Measurements from ENCODE around the gene HEATR5A.
"Not testable (repeated sequence)": the region's sequence is repeated elsewhere in the genome, so short reads cannot be mapped to it uniquely, and the experiment has no call there.

HEATR5A gene

GRCh38 chr14:31389946-31390345 lies 30.4 kb downstream of the HEATR5A start:
- no peak for DNase-seq (ENCODE audit: low read depth in 2 of 3, low spot score in 2 of 3)

- DNase-seq (ENCODE audit: low read depth in 2 of 3, low spot score in 2 of 3), result no peak
Observed at GRCh38 chr14:31388687-31389413, 31.5 kb downstream of the HEATR5A start.

- no peak for DNase-seq (ENCODE audit: low read depth in 2 of 3, low spot score in 2 of 3)
Observed at GRCh38 chr14:31387091-31387490, 33.3 kb downstream of the HEATR5A start.

DNA sequence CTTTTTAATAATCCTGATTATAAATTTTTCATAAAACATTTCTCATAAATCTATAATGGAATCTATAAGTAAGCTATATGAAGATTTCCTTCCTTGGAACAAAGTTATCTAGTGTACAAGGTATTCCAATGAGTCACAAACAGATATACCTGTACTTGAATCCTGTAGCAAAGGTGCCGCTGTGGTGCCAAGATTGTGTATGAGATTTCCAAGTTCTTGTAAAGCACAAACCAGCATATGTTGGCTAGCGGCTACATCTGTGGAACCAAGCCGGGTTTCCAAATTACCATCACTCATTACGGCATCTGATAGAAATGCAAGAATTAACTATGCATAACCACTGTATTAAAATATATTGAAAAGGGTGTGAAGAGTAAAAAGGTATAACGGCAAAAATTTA lies 34.1 kb downstream of the HEATR5A start:
- no peak for DNase-seq (ENCODE audit: low read depth in 2 of 3, low spot score in 2 of 3)

- DNase-seq (ENCODE audit: low read depth in 2 of 3, low spot score in 2 of 3), result no peak
Observed at GRCh38 chr14:31382221-31382620, 38.1 kb downstream of the HEATR5A start.

- no peak for DNase-seq (ENCODE audit: low read depth in 2 of 3, low spot score in 2 of 3)
Observed at GRCh38 chr14:31380106-31380505, 40.2 kb downstream of the HEATR5A start.

GRCh38 chr14:31379125-31379947 lies 41.0 kb downstream of the HEATR5A start:
- not testable (repeated sequence) for DNase-seq (ENCODE audit: low read depth in 2 of 3, low spot score in 2 of 3)

DNA sequence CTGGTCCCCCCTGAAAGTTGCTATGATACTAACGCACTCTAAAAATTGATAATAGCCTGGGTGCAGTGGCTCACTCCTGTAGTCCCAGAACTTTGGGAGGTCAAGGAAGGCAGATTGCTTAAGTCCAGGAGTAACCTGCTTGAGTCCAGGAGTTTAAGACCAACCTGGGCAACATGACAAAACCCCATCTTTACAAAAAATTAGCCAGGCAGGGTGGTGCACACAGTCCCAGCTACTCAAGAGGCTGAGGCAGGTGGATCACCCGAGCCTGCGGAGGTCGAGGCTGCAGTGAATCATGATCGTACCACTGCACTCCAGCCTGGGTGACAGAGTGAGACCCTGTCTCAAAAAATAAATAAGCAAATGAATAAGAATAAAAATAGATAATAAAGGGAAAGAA lies 42.9 kb downstream of the HEATR5A start:
- no peak for DNase-seq (ENCODE audit: low read depth in 2 of 3, low spot score in 2 of 3)

- no peak for DNase-seq (ENCODE audit: low read depth in 2 of 3, low spot score in 2 of 3)
Observed at GRCh38 chr14:31371646-31372045, 48.7 kb downstream of the HEATR5A start.

- DNase-seq (ENCODE audit: low read depth in 2 of 3, low spot score in 2 of 3), result no peak
Observed at GRCh38 chr14:31363331-31364073, 56.8 kb downstream of the HEATR5A start.

DNA sequence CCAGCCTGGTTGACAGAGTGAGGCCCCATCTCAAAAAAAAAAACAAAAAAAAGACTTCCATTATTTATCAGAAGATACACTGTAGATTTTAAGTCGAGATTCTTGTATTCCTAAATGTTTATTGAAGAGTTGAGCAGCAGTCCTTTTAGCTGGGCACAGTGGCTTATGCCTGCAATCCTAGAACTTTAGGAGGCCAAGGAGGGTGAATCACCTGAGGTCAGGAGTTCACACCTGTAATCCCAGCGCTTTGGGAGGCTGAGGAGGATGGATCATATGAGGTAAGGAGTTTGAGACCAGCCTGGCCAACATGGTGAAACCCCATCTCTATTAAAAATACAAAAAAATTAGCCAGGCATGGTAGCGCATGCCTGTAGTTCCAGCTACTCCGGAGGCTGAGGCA lies 57.6 kb downstream of the HEATR5A start:
- DNase-seq (ENCODE audit: low read depth in 2 of 3, low spot score in 2 of 3), result no peak

DNA sequence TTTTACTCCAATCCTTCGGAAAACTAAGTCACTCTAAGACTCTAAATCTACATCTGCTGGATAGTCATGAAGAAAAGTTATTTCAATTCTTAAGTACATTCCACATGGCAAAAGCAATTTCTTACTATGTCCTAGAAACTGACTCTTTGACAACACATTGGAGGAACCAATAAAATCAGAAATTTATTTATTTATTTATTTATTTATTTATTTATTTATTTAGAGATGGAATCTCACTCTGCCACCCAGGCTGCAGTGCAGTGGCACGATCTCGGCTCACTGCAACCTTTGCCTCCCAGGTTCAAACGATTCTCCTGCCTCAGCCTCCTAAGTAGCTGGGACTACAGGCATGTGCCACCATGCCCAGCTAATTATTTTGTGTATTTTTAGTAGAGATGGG lies 58.6 kb downstream of the HEATR5A start:
- not testable (repeated sequence) for DNase-seq (ENCODE audit: low read depth in 2 of 3, low spot score in 2 of 3)

GRCh38 chr14:31360919-31361662 lies 59.3 kb downstream of the HEATR5A start:
- DNase-seq (ENCODE audit: low read depth in 2 of 3, low spot score in 2 of 3), result no peak

- DNase-seq (ENCODE audit: low read depth in 2 of 3, low spot score in 2 of 3), result no peak
Observed at GRCh38 chr14:31357279-31357678, 63.1 kb downstream of the HEATR5A start.

DNA sequence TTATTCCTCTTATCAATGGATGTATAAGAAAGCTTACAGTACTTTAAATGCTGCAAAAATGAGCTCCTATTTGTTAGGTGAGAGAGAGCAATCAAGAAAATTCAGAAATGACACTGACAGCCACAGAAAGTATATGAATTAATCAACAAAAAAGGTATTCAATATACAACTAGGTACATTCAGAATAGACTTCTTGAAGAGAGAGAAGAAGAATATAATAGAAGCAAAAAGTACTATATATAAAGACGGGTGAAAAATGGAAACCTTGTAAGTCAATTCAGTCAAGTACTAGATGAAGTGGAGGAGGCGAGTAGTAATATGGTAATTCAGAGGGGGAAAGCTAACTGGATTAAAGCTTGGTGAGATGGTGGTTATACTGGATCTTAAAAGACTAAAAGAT lies 74.3 kb downstream of the HEATR5A start:
- no peak for DNase-seq (ENCODE audit: low read depth in 2 of 3, low spot score in 2 of 3)

DNA sequence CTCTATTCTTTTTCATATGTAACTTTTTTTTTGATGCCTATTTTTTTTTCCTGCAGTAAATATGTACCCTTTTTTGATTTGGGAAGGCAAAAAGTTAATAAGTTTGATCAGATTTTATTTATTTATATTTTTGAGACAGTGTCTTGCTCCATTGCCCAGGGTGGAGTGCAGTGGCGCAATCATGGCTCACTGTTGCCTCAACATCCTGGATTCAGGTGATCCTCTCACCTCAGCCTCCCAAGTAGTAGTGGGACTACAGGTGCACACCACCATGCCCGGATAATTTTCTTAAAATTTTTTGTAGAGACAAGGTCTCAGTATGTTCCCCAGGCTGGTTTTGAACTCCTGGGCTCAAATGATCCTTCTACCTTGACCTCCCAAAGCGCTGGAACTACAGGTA lies 79.1 kb downstream of the HEATR5A start:
- DNase-seq (ENCODE audit: low read depth in 2 of 3, low spot score in 2 of 3), result no peak

DNA sequence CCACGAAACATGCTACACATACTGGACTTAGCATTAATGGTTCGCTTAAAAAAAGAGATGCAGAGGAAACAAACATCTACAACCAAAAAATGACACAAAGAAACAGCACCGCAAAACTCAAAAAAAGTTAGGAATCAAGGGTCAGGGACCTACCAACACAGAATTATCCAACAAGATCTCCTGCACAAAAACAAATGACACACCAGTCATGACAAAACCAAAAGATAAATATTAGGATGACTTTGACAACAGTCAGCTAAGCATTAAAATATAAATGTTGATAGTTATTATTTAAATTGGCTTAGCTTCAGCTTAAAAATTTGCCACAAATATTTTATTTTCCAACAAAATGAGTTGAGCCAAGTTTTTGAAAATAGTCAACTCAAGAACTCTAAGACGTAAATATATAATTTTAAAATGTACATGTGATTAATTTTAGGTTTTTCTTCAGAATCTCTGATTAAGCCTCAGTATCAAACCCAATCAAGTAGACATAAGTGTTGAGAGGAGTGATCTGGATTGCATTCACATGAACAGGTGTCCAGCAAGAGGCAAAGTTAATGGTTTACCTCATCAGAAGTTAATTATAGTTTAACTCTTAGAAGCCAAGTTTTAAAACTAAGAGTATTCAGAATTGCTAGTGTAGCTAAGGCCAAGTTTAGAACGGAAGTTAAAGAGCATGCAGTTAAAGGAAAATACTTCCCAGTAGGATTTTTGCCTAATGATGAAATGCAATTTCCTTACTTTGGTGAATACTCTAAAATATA lies 79.9 kb downstream of the HEATR5A start:
- no peak for DNase-seq (ENCODE audit: low read depth in 2 of 3, low spot score in 2 of 3)

GRCh38 chr14:31339743-31340142 lies 80.6 kb downstream of the HEATR5A start:
- DNase-seq (ENCODE audit: low read depth in 2 of 3, low spot score in 2 of 3), result no peak

- DNase-seq (ENCODE audit: low read depth in 2 of 3, low spot score in 2 of 3), result no peak
Observed at GRCh38 chr14:31337331-31337730, 83.0 kb downstream of the HEATR5A start.

- DNase-seq (ENCODE audit: low read depth in 2 of 3, low spot score in 2 of 3), result no peak
Observed at GRCh38 chr14:31336646-31337045, 83.7 kb downstream of the HEATR5A start.

Measured in activated CD8-positive, alpha-beta memory T cell treated with anti-CD3 and anti-CD28 coated beads for 48 hours (primary cell).